GM21447 (cell line): ENCODE results near the gene PSMD1.

ENCODE experiments used
- ATAC-seq: cut with Tn5 transposase; IDR thresholded peaks from one replicate; pipeline ENCODE4 v1.9.1; 2021; ENCODE audit not compliant: unreplicated experiment

Gene PSMD1

DNA sequence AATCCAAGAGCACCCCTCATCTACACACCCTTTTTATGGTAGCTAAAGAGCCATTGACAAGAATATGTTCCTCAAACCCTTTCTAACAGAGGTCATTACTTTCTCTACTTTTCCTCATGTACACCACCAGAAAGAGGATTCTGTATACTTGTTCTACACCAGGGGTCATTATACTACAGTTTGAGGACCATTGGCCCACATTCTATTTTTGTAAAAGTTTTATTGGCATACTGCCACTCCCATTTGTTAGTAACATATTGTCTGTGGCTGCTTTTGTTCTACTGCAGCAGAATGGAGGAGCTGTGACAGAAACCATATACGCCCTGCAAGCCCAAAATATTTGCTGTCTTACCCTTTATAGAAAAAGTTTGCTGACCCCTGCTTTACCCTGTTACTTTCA, 53.9 kb downstream of the PSMD1 start:
- ATAC-seq, result no peak

GRCh38 chr2:231111987-231112386, 55.3 kb downstream of the PSMD1 start:
- ATAC-seq, result no peak

DNA sequence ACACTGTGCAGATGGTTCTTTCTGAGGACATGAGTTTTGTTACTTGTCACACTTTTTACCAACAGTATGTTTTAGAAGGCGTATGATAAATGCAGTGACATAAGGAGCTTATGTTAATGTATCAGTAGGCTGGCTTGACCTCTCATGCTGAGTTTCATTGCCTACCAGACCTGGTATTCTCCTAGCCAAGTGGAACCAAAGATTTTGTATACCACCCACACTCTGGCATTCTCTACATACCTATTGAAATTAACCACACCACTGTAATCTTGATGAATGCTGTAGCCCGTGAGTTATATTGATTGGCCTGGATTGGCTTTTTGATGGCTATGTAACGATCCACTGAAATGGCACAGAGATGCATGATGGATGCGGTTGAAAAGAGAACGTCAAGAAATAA, 56.8 kb downstream of the PSMD1 start:
- no peak for ATAC-seq

GRCh38 chr2:231115651-231116050, 59.0 kb downstream of the PSMD1 start:
- ATAC-seq, result no peak

GRCh38 chr2:231117148-231117547, 60.5 kb downstream of the PSMD1 start:
- no peak for ATAC-seq

- no peak for ATAC-seq
Measured at GRCh38 chr2:231117922-231118613, 61.4 kb downstream of the PSMD1 start.

DNA sequence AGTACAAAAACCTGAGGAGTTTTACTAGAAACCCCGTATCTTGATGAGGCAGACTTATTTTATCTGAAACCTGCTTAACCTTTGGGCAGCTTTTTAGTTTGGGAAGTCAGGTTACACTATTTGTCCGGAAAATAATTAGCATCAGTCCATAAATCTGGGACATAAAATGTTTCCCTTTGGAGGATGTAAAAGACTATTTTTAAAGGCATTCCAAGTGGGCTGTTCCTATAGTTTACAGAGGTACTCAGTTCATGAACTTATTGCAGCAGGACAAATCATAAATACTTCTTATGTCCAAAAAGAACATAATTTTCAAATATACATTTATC, 61.9 kb downstream of the PSMD1 start:
- no peak for ATAC-seq

- ATAC-seq, result no peak
Measured at GRCh38 chr2:231123362-231123898, 66.8 kb downstream of the PSMD1 start.

- ATAC-seq, result no peak
Measured at GRCh38 chr2:231124838-231125568, 68.3 kb downstream of the PSMD1 start, which contains the start of gene HTR2B. TSS of gene HTR2B (minus strand) at chr2:231125042. CDS start at chr2:231123764, 1,278 bp downstream.

GRCh38 chr2:231126123-231126522, 69.5 kb downstream of the PSMD1 start:
- ATAC-seq, result no peak

DNA sequence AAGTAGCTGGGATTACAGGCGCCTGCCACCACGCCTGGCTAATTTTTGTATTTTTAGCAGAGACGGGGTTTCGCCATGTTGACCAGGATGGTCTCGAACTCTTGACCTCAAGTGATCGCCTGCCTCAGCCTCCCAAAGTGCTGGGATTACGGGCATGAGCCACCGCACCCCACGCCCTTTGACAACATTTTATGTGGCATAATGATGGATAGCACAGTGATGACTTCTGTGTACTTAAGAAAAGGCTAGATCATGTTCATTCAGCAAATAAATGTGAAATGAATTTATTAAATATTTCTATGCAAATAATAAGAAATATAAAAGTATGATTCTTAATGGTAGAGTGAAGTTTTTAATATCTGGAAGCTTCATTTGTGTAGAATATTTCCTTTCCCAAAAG, 70.8 kb downstream of the PSMD1 start:
- ATAC-seq, result no peak

DNA sequence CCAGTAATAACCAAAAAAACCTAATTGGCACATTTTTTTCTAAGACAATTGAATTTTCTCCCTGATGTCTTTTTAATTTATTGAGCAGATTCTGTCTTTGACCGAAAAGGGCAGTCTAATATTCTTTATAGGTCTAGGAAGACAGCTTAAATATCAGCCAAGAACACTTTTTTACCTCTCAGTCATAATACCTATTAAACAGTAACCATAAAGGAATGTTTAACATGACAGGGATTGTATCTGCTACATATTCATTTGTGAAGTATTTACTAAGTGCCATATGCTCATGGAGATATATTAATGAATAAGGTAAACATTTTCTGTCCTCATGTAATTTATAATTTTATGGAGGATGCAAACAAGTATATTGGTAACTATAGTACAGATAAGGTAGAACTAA, 71.3 kb downstream of the PSMD1 start:
- no peak for ATAC-seq

- no peak for ATAC-seq
Measured at GRCh38 chr2:231128541-231128940, 71.9 kb downstream of the PSMD1 start.

- ATAC-seq, result no peak
Measured at GRCh38 chr2:231129216-231129615, 72.5 kb downstream of the PSMD1 start.

- no peak for ATAC-seq
Measured at GRCh38 chr2:231130336-231131056, 73.8 kb downstream of the PSMD1 start.

DNA sequence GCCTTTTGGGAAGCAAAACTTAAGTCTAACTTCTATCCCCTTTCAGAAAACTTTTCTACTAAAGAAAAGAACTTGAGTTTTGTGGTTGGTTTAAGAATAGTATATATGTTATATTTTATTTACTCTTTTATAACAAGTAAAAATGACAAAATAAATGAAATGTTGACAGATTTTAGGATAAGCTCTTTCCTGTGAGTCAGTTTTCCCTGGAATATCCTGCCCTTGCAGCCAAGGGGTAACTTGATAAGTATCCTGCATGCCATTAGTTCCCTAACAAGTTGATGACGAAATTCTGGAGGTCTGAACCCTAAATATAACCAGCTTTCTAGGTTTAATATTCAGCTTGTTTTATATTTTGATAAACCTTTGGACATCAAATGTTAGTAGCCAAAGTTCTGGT, 75.5 kb downstream of the PSMD1 start:
- ATAC-seq, result no peak

- no peak for ATAC-seq
Measured at GRCh38 chr2:231133365-231134099, 76.9 kb downstream of the PSMD1 start.

- no peak for ATAC-seq
Measured at GRCh38 chr2:231134910-231135655, 78.4 kb downstream of the PSMD1 start.

GRCh38 chr2:231138699-231139098, 82.0 kb downstream of the PSMD1 start:
- ATAC-seq, result no peak

GRCh38 chr2:231139796-231140195, 83.1 kb downstream of the PSMD1 start:
- ATAC-seq, result no peak
